KMS-11 (cell line): Measurements from ENCODE around the gene CAND1.

Experiments used
- H2AFZ ChIP-seq: fragments of 200-600 bp; sonication (generic); 2 replicates; pipeline ENCODE4 v1.6.1; 2016; ENCODE audit warnings: antibody characterized with exemption, mixed run types, low read depth
- H3K27ac ChIP-seq: fragments of 200-600 bp; sonication (generic); 2 replicates; pipeline ENCODE4 v1.6.1; 2016; ENCODE audit warnings: mild to moderate bottlenecking, mixed run types
- H3K27me3 ChIP-seq: fragments of 200-600 bp; sonication (generic); 2 replicates; pipeline ENCODE4 v1.6.1; 2017; ENCODE audit warnings: mild to moderate bottlenecking, low read depth, mixed run types, moderate library complexity; ENCODE audit not compliant: insufficient read depth
- H3K36me3 ChIP-seq: fragments of 200-600 bp; sonication (generic); 2 replicates; pipeline ENCODE4 v1.6.1; 2017; ENCODE audit warnings: mild to moderate bottlenecking, mixed run types; ENCODE audit not compliant: insufficient read depth
- H3K4me1 ChIP-seq: fragments of 200-600 bp; sonication (generic); 2 replicates; pipeline ENCODE4 v1.6.1; 2016; ENCODE audit warnings: mild to moderate bottlenecking, low read depth, mixed run types; ENCODE audit not compliant: poor library complexity, severe bottlenecking
- H3K4me2 ChIP-seq: fragments of 200-600 bp; sonication (generic); 2 replicates; pipeline ENCODE4 v1.7.0; 2016; ENCODE audit warnings: mild to moderate bottlenecking, mixed run types
- H3K4me3 ChIP-seq: fragments of 200-600 bp; sonication (generic); IDR thresholded peaks from 2 replicates; pipeline ENCODE4 v1.6.1; 2017; ENCODE audit warnings: low read depth, low read length, mixed read lengths; ENCODE audit not compliant: insufficient read depth
- H3K79me2 ChIP-seq: fragments of 200-600 bp; sonication (generic); 2 replicates; pipeline ENCODE4 v1.6.1; 2016; ENCODE audit warnings: low read depth, mixed run types; ENCODE audit not compliant: insufficient read depth
- H3K9ac ChIP-seq: fragments of 200-600 bp; sonication (generic); 2 replicates; pipeline ENCODE4 v1.6.1; 2016; ENCODE audit warnings: mild to moderate bottlenecking, mixed run types
- H4K20me1 ChIP-seq: fragments of 200-600 bp; sonication (generic); 2 replicates; pipeline ENCODE4 v1.6.1; 2016; ENCODE audit warnings: mild to moderate bottlenecking, mixed run types; ENCODE audit not compliant: insufficient read depth
- TF ChIP-seq, protein P1 (sequence below): fragments of 200-600 bp; sonication (generic); conservative IDR thresholded peaks from 2 replicates; pipeline ENCODE4 v1.6.1; 2017; ENCODE audit warnings: low read depth, mild to moderate bottlenecking, antibody characterized with exemption, low read length, moderate library complexity, mixed read lengths

The CAND1 gene

DNA sequence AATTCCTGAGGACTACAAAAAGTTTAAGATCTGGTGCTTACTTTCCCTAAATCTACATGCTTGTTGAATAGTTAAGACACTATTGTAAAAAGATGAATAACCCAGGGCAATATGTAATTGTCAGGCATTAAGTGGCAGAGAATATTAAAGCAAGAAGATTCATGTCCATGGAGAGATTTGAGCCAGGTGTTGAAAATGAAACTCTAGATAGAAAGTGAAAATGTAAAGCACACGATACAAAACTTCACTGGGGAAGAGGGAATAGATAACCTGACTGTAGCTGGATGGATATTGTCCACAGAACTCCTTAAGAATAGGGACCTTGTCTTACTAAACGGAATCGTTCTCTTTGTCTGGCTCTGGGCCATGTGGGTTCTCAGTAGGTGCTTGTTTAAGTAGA lies 5.0 kb downstream of the CAND1 start:
- Histone ChIP-seq H3K4me1 (peaks cover 63% of the 10 kb centered on the region), H3K4me3 (no peak overlapping the region), H2AFZ (no peak overlapping the region), H3K27ac (no peak overlapping the region; the same call in 1 of the 2 replicates), H3K27me3 (no peaks in the 10 kb centered on the region), H3K4me2 (peak overlapping the region; percentile 48), H3K9ac (no peak overlapping the region), H3K79me2 (peaks cover 97% of the 10 kb centered on the region), H4K20me1 (peaks cover 78% of the 10 kb centered on the region), H3K36me3 (no peaks in the 10 kb centered on the region)
- TF ChIP-seq, protein P1, sequence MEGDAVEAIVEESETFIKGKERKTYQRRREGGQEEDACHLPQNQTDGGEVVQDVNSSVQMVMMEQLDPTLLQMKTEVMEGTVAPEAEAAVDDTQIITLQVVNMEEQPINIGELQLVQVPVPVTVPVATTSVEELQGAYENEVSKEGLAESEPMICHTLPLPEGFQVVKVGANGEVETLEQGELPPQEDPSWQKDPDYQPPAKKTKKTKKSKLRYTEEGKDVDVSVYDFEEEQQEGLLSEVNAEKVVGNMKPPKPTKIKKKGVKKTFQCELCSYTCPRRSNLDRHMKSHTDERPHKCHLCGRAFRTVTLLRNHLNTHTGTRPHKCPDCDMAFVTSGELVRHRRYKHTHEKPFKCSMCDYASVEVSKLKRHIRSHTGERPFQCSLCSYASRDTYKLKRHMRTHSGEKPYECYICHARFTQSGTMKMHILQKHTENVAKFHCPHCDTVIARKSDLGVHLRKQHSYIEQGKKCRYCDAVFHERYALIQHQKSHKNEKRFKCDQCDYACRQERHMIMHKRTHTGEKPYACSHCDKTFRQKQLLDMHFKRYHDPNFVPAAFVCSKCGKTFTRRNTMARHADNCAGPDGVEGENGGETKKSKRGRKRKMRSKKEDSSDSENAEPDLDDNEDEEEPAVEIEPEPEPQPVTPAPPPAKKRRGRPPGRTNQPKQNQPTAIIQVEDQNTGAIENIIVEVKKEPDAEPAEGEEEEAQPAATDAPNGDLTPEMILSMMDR = no peak

DNA sequence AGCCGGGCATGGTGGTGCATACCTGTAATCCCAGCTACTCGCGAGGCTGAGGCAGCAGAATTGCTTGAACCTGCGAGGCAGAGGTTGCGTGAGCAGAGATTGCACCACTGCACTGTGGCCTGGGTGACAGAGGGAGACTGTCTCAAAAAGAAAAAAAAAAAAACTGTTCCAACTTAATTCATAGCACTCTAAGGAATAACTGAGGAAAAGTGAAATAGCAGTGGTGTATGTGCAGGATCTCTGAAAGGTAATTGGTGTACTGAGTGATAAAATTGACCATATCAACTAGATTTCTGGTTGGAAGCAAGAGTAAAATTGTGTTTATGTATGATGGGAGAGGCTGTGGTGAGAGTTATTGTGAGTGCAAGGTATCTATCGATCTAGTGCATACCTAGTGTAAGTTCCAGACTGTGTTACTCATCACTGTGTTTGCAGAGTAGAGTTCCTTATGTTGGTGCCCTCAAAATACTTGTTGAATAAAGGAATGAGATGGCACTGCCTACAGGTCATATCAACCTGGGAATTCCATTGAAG lies 6.3 kb downstream of the CAND1 start:
- TF ChIP-seq, protein P1 = no peak
- no peak overlapping the region for H2AFZ ChIP-seq
- H3K4me3 ChIP-seq = no peak overlapping the region
- no peak overlapping the region for H3K9ac ChIP-seq
- no peaks in the 10 kb centered on the region for H3K36me3 ChIP-seq
- H3K27ac ChIP-seq = no peak overlapping the region
- H3K27me3 ChIP-seq = no peaks in the 10 kb centered on the region
- H3K4me1 ChIP-seq = peaks cover 72% of the 10 kb centered on the region
- peaks cover 100% of the 10 kb centered on the region for H3K79me2 ChIP-seq
- H3K4me2 ChIP-seq = no peak overlapping the region
- H4K20me1 ChIP-seq = peaks cover 89% of the 10 kb centered on the region

DNA sequence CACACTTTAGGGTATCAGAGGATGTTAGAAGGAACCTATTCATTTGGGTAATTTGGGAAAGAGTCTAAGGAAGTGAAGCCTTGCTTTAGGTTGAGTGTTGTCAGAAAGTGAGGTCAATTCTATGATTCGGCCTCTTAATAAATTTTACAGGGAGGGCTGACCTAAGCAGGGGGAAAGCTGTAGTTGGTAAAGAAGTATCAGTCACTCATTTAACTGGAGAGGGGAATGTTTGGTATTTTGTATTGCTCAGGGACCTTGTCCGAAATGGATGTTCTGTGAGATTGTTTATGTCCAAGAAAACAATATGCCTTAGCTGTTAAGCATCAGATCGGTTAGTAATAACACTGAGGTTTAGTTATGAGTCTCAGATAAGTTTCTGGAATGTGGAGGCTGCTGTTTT lies 7.3 kb downstream of the CAND1 start:
- Histone ChIP-seq H3K9ac (no peak overlapping the region), H3K4me2 (no peak overlapping the region), H3K4me1 (peaks cover 70% of the 10 kb centered on the region), H3K27ac (no peak overlapping the region), H2AFZ (no peak overlapping the region), H3K4me3 (no peak overlapping the region), H4K20me1 (peaks cover 90% of the 10 kb centered on the region), H3K79me2 (peaks cover 100% of the 10 kb centered on the region), H3K36me3 (no peaks in the 10 kb centered on the region), H3K27me3 (no peaks in the 10 kb centered on the region)
- TF ChIP-seq, protein P1 = no peak

DNA sequence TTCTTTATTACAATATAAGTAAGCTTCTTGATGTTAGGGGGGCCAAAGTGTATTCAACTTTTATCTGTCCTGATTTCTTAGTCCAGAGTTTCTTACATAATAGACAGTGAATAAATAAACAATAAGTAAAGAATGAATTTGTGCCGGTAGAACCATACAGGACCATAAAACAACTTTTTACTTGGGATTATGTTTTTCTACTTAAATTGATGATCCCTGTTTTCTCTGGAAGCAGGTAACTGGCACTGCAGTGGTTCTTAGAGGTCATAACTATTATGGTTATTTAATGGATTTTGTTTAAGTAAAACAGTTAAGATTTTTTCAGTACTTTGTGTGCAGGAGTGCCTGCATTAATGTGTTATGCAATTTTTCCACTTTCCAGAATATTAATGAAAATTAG lies 10.5 kb downstream of the CAND1 start:
- peaks cover 98% of the 10 kb centered on the region for H3K79me2 ChIP-seq
- peaks cover 58% of the 10 kb centered on the region for H4K20me1 ChIP-seq

More for the DNA sequence above, 10.5 kb downstream of the CAND1 start:
- no peak overlapping the region for H3K9ac ChIP-seq
- no peak overlapping the region for H3K27ac ChIP-seq
- no peak overlapping the region for H3K4me2 ChIP-seq
- TF ChIP-seq, protein P1 = no peak
- no peak overlapping the region for H2AFZ ChIP-seq
- no peak overlapping the region for H3K4me3 ChIP-seq
- peaks cover 37% of the 10 kb centered on the region for H3K4me1 ChIP-seq
- H3K36me3 ChIP-seq = peaks cover 12% of the 10 kb centered on the region; the same call in 1 of the 2 replicates
- no peaks in the 10 kb centered on the region for H3K27me3 ChIP-seq
